ENCODE measurements around the gene SPDYE1. TPM values are rescaled to one million over a fixed set of nuclear protein-coding genes. Genes with fewer than 3 reads are reported as not detected.

The SPDYE1 gene
- total RNA-seq, 2 experiments from 2014 or later = 0.11 TPM; not detected in 1

GRCh38 chr7:44042221-44042620 lies 44.5 kb downstream of the SPDYE1 start:
- POLR2A ChIA-PET = no interaction called here
- ATAC-seq (ENCODE audit: low read depth) = no peak
- H3K9me3 Mint-ChIP-seq = no peaks in the 10 kb centered on the region
- H3K27ac Mint-ChIP-seq = peak overlapping the region; percentile 60
- DNase-seq = no peak
- peaks cover 32% of the 10 kb centered on the region for H3K4me1 Mint-ChIP-seq
- peaks cover 13% of the 10 kb centered on the region for H3K36me3 Mint-ChIP-seq
- no peaks in the 10 kb centered on the region for H3K27me3 Mint-ChIP-seq
- peak overlapping the region; percentile 32 for H3K4me3 Mint-ChIP-seq

- Mint-ChIP-seq H3K9me3 (no peaks in the 10 kb centered on the region), H3K27me3 (no peaks in the 10 kb centered on the region), H3K4me3 (peak overlapping the region; percentile 84), H3K27ac (peak overlapping the region; percentile 95), H3K4me1 (peaks cover 40% of the 10 kb centered on the region), H3K36me3 (peaks cover 16% of the 10 kb centered on the region)
- ATAC-seq (ENCODE audit: low read depth) (no peak), DNase-seq (no peak)
- POLR2A ChIA-PET = interaction anchor here (0.7 to 2.4 kb wide), 13 partner anchors 9 to 1112 kb away, joined by 3 to 22 read pairs (median 4); partner anchors contain the start of genes MRPL32, OGDH, PGAM2 and PSMA2
Measured at GRCh38 chr7:44043902-44044301, 46.2 kb downstream of the SPDYE1 start.

GRCh38 chr7:44044315-44045225 lies 46.9 kb downstream of the SPDYE1 start, which contains the start of gene DBNL:
Gene DBNL (plus strand): TSS chr7:44044702. CDS start chr7:44044738, 36 bp downstream.
- DNase-seq (peak; percentile 95), ATAC-seq (ENCODE audit: low read depth) (peak; percentile 65)
- Mint-ChIP-seq H3K27ac (peak within 1 kb of the TSS; percentile 95), H3K9me3 (no peaks in the 10 kb centered on the region), H3K4me1 (peaks cover 38% of the 10 kb centered on the region), H3K36me3 (peaks cover 16% of the 10 kb centered on the region), H3K27me3 (no peaks in the 10 kb centered on the region), H3K4me3 (peak within 1 kb of the TSS; percentile 84)
- POLR2A ChIA-PET = interaction anchor here (0.7 to 2.4 kb wide), 15 partner anchors 9 to 1112 kb away, joined by 3 to 22 read pairs (median 4); partner anchors contain the start of genes MRPL32, OGDH, PGAM2 and PSMA2

- peak; percentile 9 for ATAC-seq (ENCODE audit: low read depth)
- peak; percentile 32 for DNase-seq
- H3K4me1 Mint-ChIP-seq = peaks cover 45% of the 10 kb centered on the region
- no peaks in the 10 kb centered on the region for H3K27me3 Mint-ChIP-seq
- peak overlapping the region; percentile 84 for H3K4me3 Mint-ChIP-seq
- peak overlapping the region; percentile 95 for H3K27ac Mint-ChIP-seq
- peaks cover 16% of the 10 kb centered on the region for H3K36me3 Mint-ChIP-seq
- no peaks in the 10 kb centered on the region for H3K9me3 Mint-ChIP-seq
- POLR2A ChIA-PET = interaction anchor here (0.5 to 2.4 kb wide), 8 partner anchors 13 to 213 kb away, joined by 3 to 22 read pairs (median 7); partner anchors contain the start of genes PGAM2 and YKT6
Measured at GRCh38 chr7:44045226-44046014, 47.7 kb downstream of the SPDYE1 start.

- peaks cover 53% of the 10 kb centered on the region for H3K4me1 Mint-ChIP-seq
- H3K27ac Mint-ChIP-seq = peak overlapping the region; percentile 95
- ATAC-seq (ENCODE audit: low read depth) (peak; percentile 55), DNase-seq (peak; percentile 30)
- POLR2A ChIA-PET = interaction anchor here (0.5 to 2.4 kb wide), 7 partner anchors 12 to 212 kb away, joined by 3 to 22 read pairs (median 3); partner anchors contain the start of gene PGAM2
- no peaks in the 10 kb centered on the region for H3K9me3 Mint-ChIP-seq
- peak overlapping the region; percentile 84 for H3K4me3 Mint-ChIP-seq
- peaks cover 18% of the 10 kb centered on the region for H3K36me3 Mint-ChIP-seq
- H3K27me3 Mint-ChIP-seq = no peaks in the 10 kb centered on the region
Measured at GRCh38 chr7:44046321-44047061, 48.8 kb downstream of the SPDYE1 start.

- Mint-ChIP-seq H3K27me3 (no peaks in the 10 kb centered on the region), H3K36me3 (peaks cover 25% of the 10 kb centered on the region), H3K4me1 (peaks cover 54% of the 10 kb centered on the region), H3K27ac (peak overlapping the region; percentile 52), H3K4me3 (peak overlapping the region; percentile 39), H3K9me3 (no peaks in the 10 kb centered on the region)
- DNase-seq = peak; percentile 16
- POLR2A ChIA-PET = interaction anchor here (0.9 to 1.4 kb wide), 2 partner anchors 15 to 33 kb away, joined by 3 to 4 read pairs; no protein-coding TSS in a partner anchor
- no peak for ATAC-seq (ENCODE audit: low read depth)
Measured at GRCh38 chr7:44048031-44048795, 50.5 kb downstream of the SPDYE1 start.

GRCh38 chr7:44050121-44050914 lies 52.6 kb downstream of the SPDYE1 start:
- no peak overlapping the region for H3K27ac Mint-ChIP-seq
- no peaks in the 10 kb centered on the region for H3K9me3 Mint-ChIP-seq
- peaks cover 29% of the 10 kb centered on the region for H3K36me3 Mint-ChIP-seq
- DNase-seq = peak; percentile 15
- no peak overlapping the region for H3K4me3 Mint-ChIP-seq
- H3K27me3 Mint-ChIP-seq = no peaks in the 10 kb centered on the region
- POLR2A ChIA-PET = interaction anchor here (1.1 kb wide), 1 partner anchor 8 kb away, joined by 3 read pairs; no protein-coding TSS in a partner anchor
- no peak for ATAC-seq (ENCODE audit: low read depth)
- peaks cover 49% of the 10 kb centered on the region for H3K4me1 Mint-ChIP-seq

- no peak overlapping the region for H3K4me3 Mint-ChIP-seq
- H3K27ac Mint-ChIP-seq = peak overlapping the region; percentile 63
- H3K9me3 Mint-ChIP-seq = no peaks in the 10 kb centered on the region
- peaks cover 43% of the 10 kb centered on the region for H3K4me1 Mint-ChIP-seq
- no peak for ATAC-seq (ENCODE audit: low read depth)
- POLR2A ChIA-PET = interaction anchor here (0.6 kb wide), 1 partner anchor 18 kb away, joined by 3 read pairs; no protein-coding TSS in a partner anchor
- peaks cover 28% of the 10 kb centered on the region for H3K36me3 Mint-ChIP-seq
- no peaks in the 10 kb centered on the region for H3K27me3 Mint-ChIP-seq
- peak; percentile 12 for DNase-seq
Measured at GRCh38 chr7:44050915-44051560, 53.3 kb downstream of the SPDYE1 start.

- DNase-seq = peak; percentile 18
- no peak for ATAC-seq (ENCODE audit: low read depth)
- H3K4me3 Mint-ChIP-seq = no peak overlapping the region
- peak overlapping the region; percentile 63 for H3K27ac Mint-ChIP-seq
- POLR2A ChIA-PET = interaction anchor here (0.6 to 1.2 kb wide), 4 partner anchors 12 to 376 kb away, joined by 3 to 5 read pairs (median 4); no protein-coding TSS in a partner anchor
- H3K27me3 Mint-ChIP-seq = no peaks in the 10 kb centered on the region
- peaks cover 22% of the 10 kb centered on the region for H3K36me3 Mint-ChIP-seq
- H3K4me1 Mint-ChIP-seq = peaks cover 37% of the 10 kb centered on the region
- no peaks in the 10 kb centered on the region for H3K9me3 Mint-ChIP-seq
Measured at GRCh38 chr7:44051611-44052220, 54.0 kb downstream of the SPDYE1 start.

- POLR2A ChIA-PET = interaction anchor here (1.0 to 1.2 kb wide), 2 partner anchors 8 to 11 kb away, joined by 4 read pairs; partner anchors contain the start of gene DBNL
- H3K4me3 Mint-ChIP-seq = no peak overlapping the region
- H3K27ac Mint-ChIP-seq = no peak overlapping the region
- peaks cover 27% of the 10 kb centered on the region for H3K4me1 Mint-ChIP-seq
- DNase-seq (peak; percentile 19), ATAC-seq (ENCODE audit: low read depth) (no peak)
- no peaks in the 10 kb centered on the region for H3K9me3 Mint-ChIP-seq
- peaks cover 17% of the 10 kb centered on the region for H3K36me3 Mint-ChIP-seq
- no peaks in the 10 kb centered on the region for H3K27me3 Mint-ChIP-seq
Measured at GRCh38 chr7:44052771-44053365, 55.2 kb downstream of the SPDYE1 start.

All from activated naive CD8-positive, alpha-beta T cell treated with anti-CD3 and anti-CD28 coated beads, Interleukin-2, amount 10 ng/mL, durations not matched to agents 7 days and 5 days (primary cell).